HepG2 (cell line): ENCODE results near the gene SYTL2. TPM values are rescaled to one million over a fixed set of nuclear protein-coding genes. Genes with fewer than 3 reads are reported as not detected.

Experiments used
- CAMTA2 ChIP-seq: sonication (generic); formaldehyde crosslinking; IDR thresholded peaks from 2 replicates; pipeline ENCODE4 v1.4.0; 2020; ENCODE audit warnings: mild to moderate bottlenecking, missing genetic modification reagents, borderline replicate concordance
- CHD2 ChIP-seq: IDR thresholded peaks from 2 replicates; pipeline ENCODE4 v1.6.1; 2011; ENCODE audit warnings: low read depth, low read length, improper control_type of control experiment
- CREBL2 ChIP-seq: sonication (generic); formaldehyde crosslinking; IDR thresholded peaks from 2 replicates; pipeline ENCODE4 v1.8.1; 2023; ENCODE audit warnings: missing genetic modification reagents, mild to moderate bottlenecking, borderline replicate concordance
- KDM2A ChIP-seq: sonication (generic); formaldehyde crosslinking; IDR thresholded peaks from 2 replicates; pipeline ENCODE4 v1.4.0; 2020; ENCODE audit warnings: low read depth, missing genetic modification reagents, borderline replicate concordance
- PCBP1 ChIP-seq: fragments of 200-400 bp; formaldehyde crosslinking; IDR thresholded peaks from 2 replicates; pipeline ENCODE4 v1.6.1; 2017; ENCODE audit warnings: mild to moderate bottlenecking, low read depth, low read length, borderline replicate concordance
- PHF20 ChIP-seq: sonication (generic); formaldehyde crosslinking; IDR thresholded peaks from 2 replicates; pipeline ENCODE4 v1.5.0; 2020; ENCODE audit warnings: mild to moderate bottlenecking, missing genetic modification reagents
- RBFOX2 ChIP-seq: fragments of 200-400 bp; formaldehyde crosslinking; IDR thresholded peaks from 2 replicates; pipeline ENCODE4 v1.6.1; 2017; ENCODE audit warnings: low read depth, mild to moderate bottlenecking, low read length
- TAF1 ChIP-seq: sonication (generic); formaldehyde crosslinking; IDR thresholded peaks from 2 replicates; pipeline ENCODE4 v1.4.0; 2020; ENCODE audit warnings: missing genetic modification reagents
- ZBTB39 ChIP-seq: sonication (generic); formaldehyde crosslinking; IDR thresholded peaks from 2 replicates; pipeline ENCODE4 v1.5.0; 2020; ENCODE audit warnings: missing genetic modification reagents
- ZBTB7B ChIP-seq: sonication (generic); formaldehyde crosslinking; IDR thresholded peaks from 2 replicates; pipeline ENCODE4 v1.4.0; 2020; ENCODE audit warnings: missing genetic modification reagents
- ZFAT ChIP-seq: sonication (generic); formaldehyde crosslinking; conservative IDR thresholded peaks from 2 replicates; pipeline ENCODE4 v1.8.1; 2023; ENCODE audit warnings: missing genetic modification reagents, inconsistent platforms
- ZFP41 ChIP-seq: sonication (generic); formaldehyde crosslinking; IDR thresholded peaks from 2 replicates; pipeline ENCODE4 v1.4.0; 2020; ENCODE audit warnings: mild to moderate bottlenecking, missing genetic modification reagents, borderline replicate concordance
- ZFX ChIP-seq: sonication (generic); formaldehyde crosslinking; IDR thresholded peaks from 2 replicates; pipeline ENCODE4 v1.4.0; 2020; ENCODE audit warnings: mild to moderate bottlenecking, low read depth, missing genetic modification reagents, moderate library complexity
- ZHX1 ChIP-seq: sonication (generic); formaldehyde crosslinking; IDR thresholded peaks from 2 replicates; pipeline ENCODE4 v1.8.1; 2022; ENCODE audit warnings: low read depth, mild to moderate bottlenecking, missing genetic modification reagents
- ZNF230 ChIP-seq: sonication (generic); formaldehyde crosslinking; IDR thresholded peaks from 2 replicates; pipeline ENCODE4 v1.4.0; 2020; ENCODE audit warnings: mild to moderate bottlenecking, missing genetic modification reagents
- ZNF557 ChIP-seq: sonication (generic); formaldehyde crosslinking; IDR thresholded peaks from 2 replicates; pipeline ENCODE4 v1.4.0; 2020; ENCODE audit warnings: missing genetic modification reagents
- ZNF607 ChIP-seq: sonication (generic); formaldehyde crosslinking; IDR thresholded peaks from 2 replicates; pipeline ENCODE4 v1.5.1; 2020; ENCODE audit warnings: missing genetic modification reagents, mild to moderate bottlenecking, borderline replicate concordance
- ZNF670 ChIP-seq: sonication (generic); formaldehyde crosslinking; IDR thresholded peaks from 2 replicates; pipeline ENCODE4 v1.8.0; 2022; ENCODE audit warnings: mild to moderate bottlenecking, missing genetic modification reagents, borderline replicate concordance
- ZNF766 ChIP-seq: sonication (generic); formaldehyde crosslinking; IDR thresholded peaks from 2 replicates; pipeline ENCODE4 v1.5.0; 2020; ENCODE audit warnings: missing genetic modification reagents, borderline replicate concordance
- ZNF768 ChIP-seq: sonication (generic); formaldehyde crosslinking; IDR thresholded peaks from 2 replicates; pipeline ENCODE4 v1.4.0; 2020; ENCODE audit warnings: missing genetic modification reagents
- ZNF792 ChIP-seq: IDR thresholded peaks from 2 replicates; pipeline ENCODE4 v1.6.1; 2016
- ZNF816 ChIP-seq: sonication (generic); formaldehyde crosslinking; IDR thresholded peaks from 2 replicates; pipeline ENCODE4 v1.8.0; 2022; ENCODE audit warnings: missing genetic modification reagents, mild to moderate bottlenecking, borderline replicate concordance
- ZSCAN31 ChIP-seq: sonication (generic); formaldehyde crosslinking; IDR thresholded peaks from 2 replicates; pipeline ENCODE4 v1.5.0; 2020; ENCODE audit warnings: low read depth, mild to moderate bottlenecking, missing genetic modification reagents
- polyA plus RNA-seq, 8 experiments: library from polyadenylated mRNA; depleted of rRNA in 3 of 8; stranded (reverse) in 7 of 8; unstranded in 1 of 8; fragments of >200 nt; fragmentation: Illumina TruSeq in 4 of 8; extraction: Trizol in 4 of 8; gene quantifications; 2 replicates each; pipeline versions ENCODE4 v1.2.1 to v1.2.3, GENCODE V29; 2011 to 2016; ENCODE audit warnings: low read depth in 4 of 8, missing spikeins in 1 of 8, mixed read lengths in 1 of 8; ENCODE audit not compliant: insufficient read depth in 1 of 8
- total RNA-seq, 5 experiments: library from RNA; depleted of rRNA; stranded (reverse); fragments of >200 nt; fragmentation: Illumina TruSeq; extraction: Trizol; gene quantifications; 2 replicates each; pipeline ENCODE4 v1.2.3, GENCODE V29; 2016; ENCODE audit warnings: low read depth in 1 of 5

SYTL2 gene
- total and polyA plus RNA-seq, 2 of the 13 experiments (the other 11 are each of a cell fraction or from before 2014, with no cell fraction given) = 0.77 to 0.90 TPM

- no peak for TF ChIP-seq ZBTB39 (CRISPR knock-in tag)
- peak; percentile 90 for TF ChIP-seq KDM2A
- TF ChIP-seq RBFOX2 = peak; percentile 94
- 0 out of 2 replicates have a peak, but pooled peaks have one; percentile 24 for TF ChIP-seq ZNF557 (CRISPR knock-in tag)
- TF ChIP-seq ZNF230 = 0 out of 2 replicates have a peak, but pooled peaks have one; percentile 89
- peak; percentile 40; the same call in 1 of the 2 replicates for TF ChIP-seq ZBTB7B (CRISPR knock-in tag)
- TF ChIP-seq ZNF670 = 0 out of 2 replicates have a peak, but pooled peaks have one; percentile 15
- 0 out of 2 replicates have a peak, but pooled peaks have one; percentile 32 for TF ChIP-seq ZHX1 (CRISPR knock-in tag)
- peak; percentile 35; the same call in 1 of the 2 replicates for TF ChIP-seq ZNF768 (CRISPR knock-in tag)
- peak; percentile 63; the same call in 1 of the 2 replicates for TF ChIP-seq ZNF607
- TF ChIP-seq PHF20 (CRISPR knock-in tag) = peak; percentile 74
- TF ChIP-seq ZFP41 (CRISPR knock-in tag) = no peak
- peak; percentile 84 for TF ChIP-seq TAF1 (CRISPR knock-in tag)
- peak; percentile 49; the same call in 1 of the 2 replicates for TF ChIP-seq ZNF792 (CRISPR knock-in tag)
- TF ChIP-seq PCBP1 = 0 out of 2 replicates have a peak, but pooled peaks have one; percentile 21
- peak; percentile 84; the same call in 1 of the 2 replicates for TF ChIP-seq ZSCAN31
- TF ChIP-seq ZNF816 (CRISPR knock-in tag) = peak; percentile 88
- peak; percentile 100 for TF ChIP-seq ZFX (CRISPR knock-in tag)
- TF ChIP-seq ZFAT (CRISPR knock-in tag) = no peak
- peak; percentile 54; the same call in 1 of the 2 replicates for TF ChIP-seq ZNF766 (CRISPR knock-in tag)
- TF ChIP-seq CAMTA2 = 0 out of 2 replicates have a peak, but pooled peaks have one; percentile 56
- TF ChIP-seq CHD2 = peak; percentile 94
- peak; percentile 87; the same call in 1 of the 2 replicates for TF ChIP-seq CREBL2 (CRISPR knock-in tag)
Measured at GRCh38 chr11:85664615-85665481, 146.1 kb downstream of the SYTL2 start, which contains the start of gene CREBZF (continued).
